ENCODE data around the gene EPN2.

Gene EPN2

DNA sequence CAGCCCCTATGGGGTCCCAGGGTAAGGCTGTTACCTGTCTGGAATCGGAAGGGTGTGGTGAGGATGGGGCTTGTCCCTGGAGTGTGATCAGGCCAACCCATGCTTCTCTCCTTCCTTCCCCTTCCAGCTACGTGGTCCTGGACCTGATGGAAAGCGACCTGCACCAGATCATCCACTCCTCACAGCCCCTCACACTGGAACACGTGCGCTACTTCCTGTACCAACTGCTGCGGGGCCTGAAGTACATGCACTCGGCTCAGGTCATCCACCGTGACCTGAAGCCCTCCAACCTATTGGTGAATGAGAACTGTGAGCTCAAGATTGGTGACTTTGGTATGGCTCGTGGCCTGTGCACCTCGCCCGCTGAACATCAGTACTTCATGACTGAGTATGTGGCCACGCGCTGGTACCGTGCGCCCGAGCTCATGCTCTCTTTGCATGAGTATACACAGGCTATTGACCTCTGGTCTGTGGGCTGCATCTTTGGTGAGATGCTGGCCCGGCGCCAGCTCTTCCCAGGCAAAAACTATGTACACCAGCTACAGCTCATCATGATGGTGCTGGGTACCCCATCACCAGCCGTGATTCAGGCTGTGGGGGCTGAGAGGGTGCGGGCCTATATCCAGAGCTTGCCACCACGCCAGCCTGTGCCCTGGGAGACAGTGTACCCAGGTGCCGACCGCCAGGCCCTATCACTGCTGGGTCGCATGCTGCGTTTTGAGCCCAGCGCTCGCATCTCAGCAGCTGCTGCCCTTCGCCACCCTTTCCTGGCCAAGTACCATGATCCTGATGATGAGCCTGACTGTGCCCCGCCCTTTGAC is 143.5 kb downstream of the EPN2 start:
- peaks cover 6% of the 10 kb centered on the region; the same call in 1 of the 2 replicates for H3K36me3 ChIP-seq

DNA sequence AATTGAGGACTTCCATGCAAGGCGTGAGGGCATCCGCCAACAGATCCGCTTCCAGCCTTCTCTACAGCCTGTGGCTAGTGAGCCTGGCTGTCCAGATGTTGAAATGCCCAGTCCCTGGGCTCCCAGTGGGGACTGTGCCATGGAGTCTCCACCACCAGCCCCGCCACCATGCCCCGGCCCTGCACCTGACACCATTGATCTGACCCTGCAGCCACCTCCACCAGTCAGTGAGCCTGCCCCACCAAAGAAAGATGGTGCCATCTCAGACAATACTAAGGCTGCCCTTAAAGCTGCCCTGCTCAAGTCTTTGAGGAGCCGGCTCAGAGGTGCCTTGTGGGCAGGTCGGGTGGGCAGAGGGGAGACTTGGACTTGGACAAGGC is 144.2 kb downstream of the EPN2 start:
- H3K27me3 ChIP-seq, result no peaks in the 10 kb centered on the region
- DNase-seq, result no peak
- H3K36me3 ChIP-seq, result peaks cover 6% of the 10 kb centered on the region; the same call in 1 of the 2 replicates
- no peaks in the 10 kb centered on the region for H3K4me1 ChIP-seq
- no peaks in the 10 kb centered on the region for H3K9me3 ChIP-seq
- TF ChIP-seq, protein P1, sequence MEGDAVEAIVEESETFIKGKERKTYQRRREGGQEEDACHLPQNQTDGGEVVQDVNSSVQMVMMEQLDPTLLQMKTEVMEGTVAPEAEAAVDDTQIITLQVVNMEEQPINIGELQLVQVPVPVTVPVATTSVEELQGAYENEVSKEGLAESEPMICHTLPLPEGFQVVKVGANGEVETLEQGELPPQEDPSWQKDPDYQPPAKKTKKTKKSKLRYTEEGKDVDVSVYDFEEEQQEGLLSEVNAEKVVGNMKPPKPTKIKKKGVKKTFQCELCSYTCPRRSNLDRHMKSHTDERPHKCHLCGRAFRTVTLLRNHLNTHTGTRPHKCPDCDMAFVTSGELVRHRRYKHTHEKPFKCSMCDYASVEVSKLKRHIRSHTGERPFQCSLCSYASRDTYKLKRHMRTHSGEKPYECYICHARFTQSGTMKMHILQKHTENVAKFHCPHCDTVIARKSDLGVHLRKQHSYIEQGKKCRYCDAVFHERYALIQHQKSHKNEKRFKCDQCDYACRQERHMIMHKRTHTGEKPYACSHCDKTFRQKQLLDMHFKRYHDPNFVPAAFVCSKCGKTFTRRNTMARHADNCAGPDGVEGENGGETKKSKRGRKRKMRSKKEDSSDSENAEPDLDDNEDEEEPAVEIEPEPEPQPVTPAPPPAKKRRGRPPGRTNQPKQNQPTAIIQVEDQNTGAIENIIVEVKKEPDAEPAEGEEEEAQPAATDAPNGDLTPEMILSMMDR (IDR thresholded peaks at IDR 0.05; ENCODE audit: low read depth, low read length), result no peak
- no peak overlapping the region for H3K4me3 ChIP-seq (ENCODE audit: low read depth, low read length)

More for the DNA sequence above, 143.5 kb downstream of the EPN2 start:
- H3K9me3 ChIP-seq, result no peaks in the 10 kb centered on the region
- no peaks in the 10 kb centered on the region for H3K27me3 ChIP-seq
- DNase-seq, result no peak
- no peak overlapping the region for H3K4me3 ChIP-seq (ENCODE audit: low read depth, low read length)
- no peaks in the 10 kb centered on the region for H3K4me1 ChIP-seq
- TF ChIP-seq, protein P1 (IDR thresholded peaks at IDR 0.05; ENCODE audit: low read depth, low read length), result no peak

DNA sequence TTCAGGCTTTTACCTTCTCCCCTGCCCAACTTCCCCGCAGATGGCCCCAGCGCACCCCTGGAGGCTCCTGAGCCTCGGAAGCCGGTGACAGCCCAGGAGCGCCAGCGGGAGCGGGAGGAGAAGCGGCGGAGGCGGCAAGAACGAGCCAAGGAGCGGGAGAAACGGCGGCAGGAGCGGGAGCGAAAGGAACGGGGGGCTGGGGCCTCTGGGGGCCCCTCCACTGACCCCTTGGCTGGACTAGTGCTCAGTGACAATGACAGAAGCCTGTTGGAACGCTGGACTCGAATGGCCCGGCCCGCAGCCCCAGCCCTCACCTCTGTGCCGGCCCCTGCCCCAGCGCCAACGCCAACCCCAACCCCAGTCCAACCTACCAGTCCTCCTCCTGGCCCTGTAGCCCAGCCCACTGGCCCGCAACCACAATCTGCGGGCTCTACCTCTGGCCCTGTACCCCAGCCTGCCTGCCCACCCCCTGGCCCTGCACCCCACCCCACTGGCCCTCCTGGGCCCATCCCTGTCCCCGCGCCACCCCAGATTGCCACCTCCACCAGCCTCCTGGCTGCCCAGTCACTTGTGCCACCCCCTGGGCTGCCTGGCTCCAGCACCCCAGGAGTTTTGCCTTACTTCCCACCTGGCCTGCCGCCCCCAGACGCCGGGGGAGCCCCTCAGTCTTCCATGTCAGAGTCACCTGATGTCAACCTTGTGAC is 144.7 kb downstream of the EPN2 start:
- Histone ChIP-seq H3K4me1 (no peaks in the 10 kb centered on the region), H3K36me3 (peaks cover 6% of the 10 kb centered on the region; the same call in 1 of the 2 replicates), H3K27me3 (no peaks in the 10 kb centered on the region), H3K4me3 (ENCODE audit: low read depth, low read length) (no peak overlapping the region), H3K9me3 (no peaks in the 10 kb centered on the region)
- TF ChIP-seq, protein P1 (IDR thresholded peaks at IDR 0.05; ENCODE audit: low read depth, low read length), result no peak
- DNase-seq, result no peak

DNA sequence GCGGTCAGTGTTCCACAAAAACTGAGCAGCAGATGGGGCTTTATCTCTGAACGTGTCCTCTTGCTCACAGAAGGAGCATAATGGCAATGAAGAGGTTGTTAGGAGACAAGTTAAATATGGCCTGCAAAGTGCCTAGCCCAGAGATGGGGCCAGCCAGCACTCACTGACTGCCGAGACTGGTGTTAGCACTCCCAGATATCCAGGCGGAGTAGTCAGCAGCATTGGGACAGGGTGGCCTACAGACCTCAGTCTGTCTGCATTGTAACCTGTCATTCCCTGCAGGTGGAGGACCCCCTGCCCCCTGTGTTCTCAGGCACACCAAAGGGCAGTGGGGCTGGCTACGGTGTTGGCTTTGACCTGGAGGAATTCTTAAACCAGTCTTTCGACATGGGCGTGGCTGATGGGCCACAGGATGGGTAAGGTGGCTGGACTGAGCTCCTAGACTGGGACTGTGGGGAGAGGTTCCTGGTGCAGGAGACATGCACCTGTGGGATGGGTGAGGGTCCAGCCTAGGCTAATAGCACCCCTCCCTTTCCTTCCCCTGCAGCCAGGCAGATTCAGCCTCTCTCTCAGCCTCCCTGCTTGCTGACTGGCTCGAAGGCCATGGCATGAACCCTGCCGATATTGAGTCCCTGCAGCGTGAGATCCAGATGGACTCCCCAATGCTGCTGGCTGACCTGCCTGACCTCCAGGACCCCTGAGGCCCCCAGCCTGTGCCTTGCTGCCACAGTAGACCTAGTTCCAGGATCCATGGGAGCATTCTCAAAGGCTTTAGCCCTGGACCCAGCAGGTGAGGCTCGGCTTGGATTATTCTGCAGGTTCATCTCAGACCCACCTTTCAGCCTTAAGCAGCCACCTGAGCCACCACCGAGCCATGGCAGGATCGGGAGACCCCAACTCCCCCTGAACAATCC is 145.6 kb downstream of the EPN2 start:
- H3K36me3 ChIP-seq, result peaks cover 6% of the 10 kb centered on the region; the same call in 1 of the 2 replicates
- TF ChIP-seq, protein P1 (IDR thresholded peaks at IDR 0.05; ENCODE audit: low read depth, low read length), result no peak

DNA sequence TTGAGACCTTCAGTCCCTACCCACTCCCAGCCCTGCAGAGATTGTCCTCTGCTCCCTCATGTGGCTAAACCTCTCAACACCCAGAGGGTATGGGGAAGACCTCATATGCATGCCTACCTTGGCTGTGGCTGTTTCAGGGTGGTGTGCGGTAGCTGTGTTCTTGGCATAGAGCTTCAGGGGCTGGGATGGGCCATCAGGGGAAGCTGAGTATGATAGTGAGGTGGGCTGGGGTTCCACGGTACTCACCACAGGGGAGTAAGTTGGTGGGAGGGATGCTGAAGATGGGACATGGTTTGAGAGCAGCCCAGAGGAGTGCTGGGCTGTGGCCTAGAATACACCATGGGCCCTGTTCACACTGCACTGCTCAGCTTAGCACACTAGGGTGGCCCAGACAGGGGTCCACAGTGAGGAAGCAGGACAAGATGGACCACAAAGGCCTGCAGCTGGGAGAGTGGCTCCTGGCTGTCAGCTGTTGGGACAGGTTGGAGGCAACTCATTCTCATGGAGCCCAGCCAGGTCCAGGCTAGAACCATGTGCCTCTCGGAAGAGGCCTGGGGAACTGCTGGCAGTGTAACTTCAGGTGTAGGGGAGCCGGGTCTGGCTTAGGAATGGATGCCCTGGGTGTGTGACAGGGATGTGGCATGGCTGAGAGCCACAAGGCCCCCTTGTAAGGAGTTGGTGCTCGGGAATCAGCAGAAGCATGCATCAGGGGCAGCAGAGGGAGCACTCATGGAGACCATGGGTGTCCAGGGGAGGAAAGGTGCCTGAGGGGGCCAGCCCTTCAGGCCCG is 146.7 kb downstream of the EPN2 start:
- Histone ChIP-seq H3K4me1 (no peaks in the 10 kb centered on the region), H3K4me3 (ENCODE audit: low read depth, low read length) (no peak overlapping the region), H3K27me3 (no peaks in the 10 kb centered on the region), H3K36me3 (peaks cover 6% of the 10 kb centered on the region; the same call in 1 of the 2 replicates), H3K9me3 (no peaks in the 10 kb centered on the region)
- TF ChIP-seq, protein P1 (IDR thresholded peaks at IDR 0.05; ENCODE audit: low read depth, low read length), result no peak
- DNase-seq, result no peak

More for the DNA sequence above, 145.6 kb downstream of the EPN2 start:
- Histone ChIP-seq H3K4me1 (no peaks in the 10 kb centered on the region), H3K4me3 (ENCODE audit: low read depth, low read length) (no peak overlapping the region), H3K27me3 (no peaks in the 10 kb centered on the region), H3K9me3 (no peaks in the 10 kb centered on the region)
- no peak for DNase-seq

All from BE2C (cell line).